GM23248 (cell line): ENCODE data around the gene PDILT. TPM values are rescaled to one million over a fixed set of nuclear protein-coding genes. Genes with fewer than 3 reads are reported as not detected.
"Not testable (repeated sequence)": the region's sequence is repeated elsewhere in the genome, so short reads cannot be mapped to it uniquely, and the experiment has no call there.

Experiments used
- DNase-seq: peaks from one replicate; pipeline ENCODE4 v3.0.0-alpha.2; 2015
- H2AFZ ChIP-seq: fragments of 200-600 bp; sonication (generic); 2 replicates; pipeline ENCODE4 v1.6.1; 2016; ENCODE audit warnings: antibody characterized with exemption
- H3F3A ChIP-seq: fragments of 200-600 bp; sonication (generic); 2 replicates; pipeline ENCODE4 v1.6.1; 2016; ENCODE audit warnings: mild to moderate bottlenecking, antibody characterized with exemption, mixed run types; ENCODE audit not compliant: insufficient read depth
- H3K27ac ChIP-seq: fragments of 200-600 bp; sonication (generic); 2 replicates; pipeline ENCODE4 v1.5.1; 2016; ENCODE audit warnings: mild to moderate bottlenecking
- H3K27me3 ChIP-seq: fragments of 200-600 bp; sonication (generic); replicated peaks from 2 replicates; pipeline ENCODE4 v1.6.1; 2016; ENCODE audit warnings: mild to moderate bottlenecking; ENCODE audit not compliant: insufficient read depth
- H3K36me3 ChIP-seq: fragments of 200-600 bp; sonication (generic); 2 replicates; pipeline ENCODE4 v1.6.1; 2016; ENCODE audit warnings: low read depth, mild to moderate bottlenecking
- H3K4me1 ChIP-seq: fragments of 200-600 bp; sonication (generic); 2 replicates; pipeline ENCODE4 v1.6.1; 2016; ENCODE audit warnings: mild to moderate bottlenecking; ENCODE audit not compliant: insufficient read depth
- H3K4me2 ChIP-seq: fragments of 200-600 bp; sonication (generic); one replicate; pipeline ENCODE4 v1.6.1; 2016; ENCODE audit warnings: mild to moderate bottlenecking; ENCODE audit not compliant: unreplicated experiment
- H3K4me3 ChIP-seq: fragments of 200-600 bp; sonication (generic); 2 replicates; pipeline ENCODE4 v1.5.1; 2016; ENCODE audit warnings: mild to moderate bottlenecking
- H3K79me2 ChIP-seq: fragments of 200-600 bp; sonication (generic); 2 replicates; pipeline ENCODE4 v1.6.1; 2016; ENCODE audit warnings: mild to moderate bottlenecking; ENCODE audit not compliant: insufficient read depth
- H3K9ac ChIP-seq: fragments of 200-600 bp; sonication (generic); 2 replicates; pipeline ENCODE4 v1.6.1; 2016; ENCODE audit warnings: mild to moderate bottlenecking
- H3K9me2 ChIP-seq: fragments of 200-600 bp; sonication (generic); 2 replicates; pipeline ENCODE4 v1.6.1; 2016; ENCODE audit warnings: mixed run types, mild to moderate bottlenecking, moderate library complexity; ENCODE audit not compliant: insufficient read depth
- H3K9me3 ChIP-seq: fragments of 200-600 bp; sonication (generic); one replicate; pipeline ENCODE4 v1.6.1; 2017; ENCODE audit warnings: low read depth
- H4K20me1 ChIP-seq: fragments of 200-600 bp; sonication (generic); 2 replicates; pipeline ENCODE4 v1.6.0; 2016; ENCODE audit not compliant: insufficient read depth
- EZH2 ChIP-seq: fragments of 200-600 bp; sonication (generic); IDR thresholded peaks from 2 replicates; pipeline ENCODE4 v1.6.1; 2018; ENCODE audit warnings: antibody characterized with exemption, mild to moderate bottlenecking; ENCODE audit not compliant: insufficient read depth, poor library complexity, severe bottlenecking
- EZH2phosphoT487 ChIP-seq: fragments of 200-600 bp; sonication (generic); IDR thresholded peaks from 2 replicates; pipeline ENCODE4 v1.6.1; 2018; ENCODE audit warnings: antibody characterized with exemption, moderate library complexity, mild to moderate bottlenecking, low read depth; ENCODE audit not compliant: insufficient read depth
- WGBS, 2 experiments: methylation state at CpG; one replicate each; pipeline ENCODE4 v1.1.6; 2015 to 2017; ENCODE audit warnings: low lambda C conversion rate in 2 of 2, low coverage in 1 of 2; ENCODE audit errors: missing lambda C conversion rate in 2 of 2; 5-methylcytosine and 5-hydroxymethylcytosine counted together
- in situ Hi-C: fragments of 300-500 bp; cut with MboI; formaldehyde crosslinking; loops from 2 replicates; pipeline ENCODE4 v1.15.0; 2020
- polyA plus RNA-seq: library from polyadenylated mRNA; unstranded; fragments of >200 nt; fragmentation: Nextera tagmentation; extraction: Ambion mirVana; gene quantifications from 2 replicates; pipeline ENCODE4 v1.2.1, GENCODE V29; 2016
- total RNA-seq: library from RNA; depleted of rRNA; stranded (reverse); fragments of >200 nt; shearing (Covaris generic); gene quantifications from 2 replicates; pipeline ENCODE4 v1.2.3, GENCODE V29; 2014

Gene PDILT
- total and polyA plus RNA-seq, 2 experiments from 2014 or later: not detected

DNA sequence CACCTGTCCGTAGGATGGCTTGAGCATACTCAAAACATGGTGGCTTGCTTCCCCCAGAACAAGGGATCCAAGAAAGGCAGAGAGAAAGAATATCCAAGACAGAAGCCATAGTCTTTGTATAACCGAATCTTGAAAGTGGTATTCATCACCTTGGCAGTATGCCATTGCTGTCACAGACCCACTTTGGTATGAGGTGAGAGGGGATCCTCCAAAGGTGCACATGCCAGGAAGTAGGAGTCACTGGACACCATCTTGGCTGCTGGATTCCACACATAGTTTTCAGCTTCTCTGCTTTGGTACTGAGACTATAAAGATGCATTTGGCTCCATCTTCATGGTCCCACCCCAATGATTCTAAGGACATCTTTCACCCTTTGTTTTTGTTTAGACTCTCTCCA, 22.9 kb upstream of the PDILT start:
- H3K27ac ChIP-seq, DNase-seq, H3K4me3 ChIP-seq, H3K4me1 ChIP-seq, H2AFZ ChIP-seq, H3K9me2 ChIP-seq, H3K9ac ChIP-seq, H3K36me3 ChIP-seq, H3K79me2 ChIP-seq, H3F3A ChIP-seq, H3K27me3 ChIP-seq, in situ Hi-C loops, H3K4me2 ChIP-seq, H4K20me1 ChIP-seq, H3K9me3 ChIP-seq: not testable (repeated sequence)
- 31 to 33% methylated on average over 2 of the region's 2 CpGs for WGBS, 2 experiments

- 17 to 24% methylated on average over 2 of the region's 2 CpGs for WGBS, 2 experiments
- H3K4me3 ChIP-seq: no peak overlapping the region
- no peaks in the 10 kb centered on the region for H4K20me1 ChIP-seq
- H2AFZ ChIP-seq: no peak overlapping the region
- H3K9me2 ChIP-seq: no peaks in the 10 kb centered on the region
- H3F3A ChIP-seq: no peaks in the 10 kb centered on the region
- no peaks in the 10 kb centered on the region for H3K4me1 ChIP-seq
- no peaks in the 10 kb centered on the region for H3K9me3 ChIP-seq
- no peaks in the 10 kb centered on the region for H3K36me3 ChIP-seq
- no peak for TF ChIP-seq EZH2phosphoT487
- no peak for TF ChIP-seq EZH2
- H3K9ac ChIP-seq: no peak overlapping the region
- no peaks in the 10 kb centered on the region for H3K27me3 ChIP-seq
- in situ Hi-C loops: no loop called here
- no peak for DNase-seq
- no peak overlapping the region for H3K27ac ChIP-seq
- no peak overlapping the region for H3K4me2 ChIP-seq
- no peaks in the 10 kb centered on the region for H3K79me2 ChIP-seq
Measured at GRCh38 chr16:20424129-20424866, 19.8 kb upstream of the PDILT start.

DNA sequence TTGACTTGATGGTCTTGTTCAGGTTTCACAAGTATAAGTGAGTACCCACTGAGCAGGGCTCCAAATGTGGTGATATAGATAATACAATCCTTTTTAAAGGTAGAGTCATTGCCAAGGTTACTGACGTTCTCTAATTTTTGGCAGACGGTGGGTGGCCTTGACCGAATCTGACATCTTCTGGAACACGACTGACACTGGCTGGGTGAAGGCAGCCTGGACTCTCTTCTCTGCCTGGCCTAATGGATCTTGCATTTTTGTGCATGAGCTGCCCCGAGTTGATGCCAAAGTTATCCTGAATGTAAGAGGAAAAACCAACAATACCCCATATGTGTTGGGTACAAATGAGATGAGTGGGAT, 19.2 kb upstream of the PDILT start:
- H3F3A ChIP-seq, H3K9ac ChIP-seq, H4K20me1 ChIP-seq, H2AFZ ChIP-seq, H3K9me3 ChIP-seq, H3K79me2 ChIP-seq, in situ Hi-C loops, DNase-seq, H3K4me1 ChIP-seq, H3K4me3 ChIP-seq, H3K27ac ChIP-seq, H3K27me3 ChIP-seq, H3K9me2 ChIP-seq, H3K36me3 ChIP-seq, H3K4me2 ChIP-seq: not testable (repeated sequence)
- WGBS, 2 experiments: 32 to 48% methylated on average over 5 of the region's 5 CpGs

DNA sequence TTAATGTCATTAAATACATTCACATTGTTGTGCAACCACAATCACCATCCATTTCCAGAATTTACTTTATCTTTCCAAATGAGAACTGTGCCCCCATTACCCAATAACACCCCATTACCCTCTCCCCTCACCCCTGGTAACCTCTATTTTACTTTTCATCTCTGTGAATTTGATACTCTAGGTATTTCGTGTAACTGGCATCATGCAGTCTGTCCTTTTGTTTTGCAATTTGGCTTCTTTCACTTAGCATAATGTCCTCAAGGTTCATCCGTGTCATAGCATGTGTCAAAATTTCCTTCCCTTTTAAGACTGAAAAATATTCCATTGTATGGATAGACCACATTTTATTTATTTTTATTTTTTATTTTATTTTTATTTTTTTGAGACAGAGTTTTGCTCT, 17.2 kb upstream of the PDILT start:
- H3K4me1 ChIP-seq, H3K9me2 ChIP-seq, in situ Hi-C loops, DNase-seq, H2AFZ ChIP-seq, H3K27ac ChIP-seq, H3K9ac ChIP-seq, H3K36me3 ChIP-seq, H3K9me3 ChIP-seq, H3F3A ChIP-seq, H3K27me3 ChIP-seq, H3K79me2 ChIP-seq, H3K4me3 ChIP-seq, H3K4me2 ChIP-seq, H4K20me1 ChIP-seq: not testable (repeated sequence)
- whole genome bisulfite sequencing, 2 experiments: 51 to 59% methylated on average over 2 of the region's 2 CpGs

DNA sequence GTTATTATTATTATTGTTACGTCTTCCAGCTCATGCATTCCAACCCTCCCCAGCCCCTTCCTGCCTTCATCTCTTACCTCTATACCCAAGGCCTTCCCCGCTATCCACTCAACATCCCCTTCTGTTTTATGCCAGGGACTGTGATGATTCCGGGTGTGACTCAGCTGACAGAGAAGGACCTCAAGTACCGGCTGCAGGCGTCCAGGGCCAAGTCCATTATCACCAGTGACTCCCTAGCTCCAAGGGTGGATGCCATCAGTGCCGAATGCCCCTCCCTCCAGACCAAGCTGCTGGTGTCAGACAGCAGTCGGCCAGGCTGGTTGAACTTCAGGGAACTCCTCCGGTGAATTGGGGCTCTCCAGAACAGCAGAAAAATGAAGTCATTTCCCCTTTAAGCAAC, 14.6 kb upstream of the PDILT start:
- in situ Hi-C loops: not testable (repeated sequence)

More for the DNA sequence above, 14.6 kb upstream of the PDILT start:
- not testable (repeated sequence) for H3K4me3 ChIP-seq, H3K9me3 ChIP-seq, H3K27ac ChIP-seq, H3K9ac ChIP-seq, H3K79me2 ChIP-seq, H3F3A ChIP-seq, H3K27me3 ChIP-seq, H3K4me1 ChIP-seq, H3K9me2 ChIP-seq, H3K36me3 ChIP-seq, H4K20me1 ChIP-seq, DNase-seq, H3K4me2 ChIP-seq, H2AFZ ChIP-seq
- WGBS, 2 experiments: 33 to 35% methylated on average over 8 of the region's 8 CpGs
